GM23248 (cell line): ENCODE results near the gene CST6.

Experiments
- EZH2 ChIP-seq: fragments of 200-600 bp; sonication (generic); IDR thresholded peaks from 2 replicates; pipeline ENCODE4 v1.6.1; 2018; ENCODE audit warnings: antibody characterized with exemption, mild to moderate bottlenecking; ENCODE audit not compliant: insufficient read depth, poor library complexity, severe bottlenecking
- EZH2phosphoT487 ChIP-seq: fragments of 200-600 bp; sonication (generic); IDR thresholded peaks from 2 replicates; pipeline ENCODE4 v1.6.1; 2018; ENCODE audit warnings: antibody characterized with exemption, moderate library complexity, mild to moderate bottlenecking, low read depth; ENCODE audit not compliant: insufficient read depth

GRCh38 chr11:66011239-66011784, 496 bp upstream of the CST6 start:
- TF ChIP-seq EZH2 (no peak), EZH2phosphoT487 (no peak)
